Vagina (tissue), 2 donors: ENCODE results near the gene MCRS1. TPM values are rescaled to one million over a fixed set of nuclear protein-coding genes. Genes with fewer than 3 reads are reported as not detected.

Experiments used
- DNase-seq, 2 donors: peaks; one replicate each; pipeline ENCODE4 v3.0.0-alpha.2; 2017; ENCODE audit errors: extremely low spot score in 2 of 2
- H3K27ac ChIP-seq: fragments of 200-600 bp; sonication (generic); one replicate; pipeline ENCODE4 v1.5.1; 2019
- H3K27me3 ChIP-seq: fragments of 200-600 bp; sonication (generic); one replicate; pipeline ENCODE4 v1.5.1; 2019
- H3K36me3 ChIP-seq, 2 donors: fragments of 200-600 bp; sonication (generic); one replicate each; pipeline ENCODE4 v1.5.1; 2017 to 2019
- H3K4me1 ChIP-seq: fragments of 200-600 bp; sonication (generic); one replicate; pipeline ENCODE4 v1.5.1; 2019
- H3K4me3 ChIP-seq, 2 donors: fragments of 200-600 bp; sonication (generic); 1 replicate in 1 of 2; 2 replicates in 1 of 2; pipeline ENCODE4 v1.5.1; 2016 to 2019
- H3K9me3 ChIP-seq: fragments of 200-600 bp; sonication (generic); one replicate; pipeline ENCODE4 v1.5.1; 2019
- POLR2A ChIP-seq, 2 donors: fragments of 450-650 bp; IDR thresholded peaks; one replicate each; pipeline ENCODE4 v1.6.1; 2017; ENCODE audit warnings: antibody characterized with exemption in 2 of 2, mild to moderate bottlenecking in 2 of 2, moderate library complexity in 2 of 2
- POLR2AphosphoS5 ChIP-seq, 2 donors: sonication (generic); formaldehyde crosslinking; IDR thresholded peaks; one replicate each; pipeline ENCODE4 v1.9.0; 2017; ENCODE audit warnings: antibody characterized with exemption in 2 of 2, mild to moderate bottlenecking in 2 of 2, low read depth in 1 of 2; ENCODE audit not compliant: insufficient read depth in 1 of 2
- intact Hi-C: fragments of 100-400 bp; cut with DNase I; formaldehyde crosslinking; loops from one replicate; pipeline ENCODE4 v1.15.1; 2023
- total RNA-seq: library from RNA; depleted of rRNA; stranded (reverse); fragments of >200 nt; gene quantifications from one replicate; pipeline ENCODE4 v1.2.3, GENCODE V29; 2016
- TF ChIP-seq, protein P1 (sequence below), 3 experiments: fragments of 450-650 bp in 2 of 3; fragments of 200-600 bp in 1 of 3; sonication (generic) in 1 of 3; IDR thresholded peaks; one replicate each; pipeline ENCODE4 v1.5.1; 2017 to 2019; ENCODE audit warnings: antibody characterized with exemption in 3 of 3, mild to moderate bottlenecking in 2 of 3, moderate library complexity in 2 of 3

Gene MCRS1
- total RNA-seq, 1 donor from 2014 or later = 40.8 TPM

DNA sequence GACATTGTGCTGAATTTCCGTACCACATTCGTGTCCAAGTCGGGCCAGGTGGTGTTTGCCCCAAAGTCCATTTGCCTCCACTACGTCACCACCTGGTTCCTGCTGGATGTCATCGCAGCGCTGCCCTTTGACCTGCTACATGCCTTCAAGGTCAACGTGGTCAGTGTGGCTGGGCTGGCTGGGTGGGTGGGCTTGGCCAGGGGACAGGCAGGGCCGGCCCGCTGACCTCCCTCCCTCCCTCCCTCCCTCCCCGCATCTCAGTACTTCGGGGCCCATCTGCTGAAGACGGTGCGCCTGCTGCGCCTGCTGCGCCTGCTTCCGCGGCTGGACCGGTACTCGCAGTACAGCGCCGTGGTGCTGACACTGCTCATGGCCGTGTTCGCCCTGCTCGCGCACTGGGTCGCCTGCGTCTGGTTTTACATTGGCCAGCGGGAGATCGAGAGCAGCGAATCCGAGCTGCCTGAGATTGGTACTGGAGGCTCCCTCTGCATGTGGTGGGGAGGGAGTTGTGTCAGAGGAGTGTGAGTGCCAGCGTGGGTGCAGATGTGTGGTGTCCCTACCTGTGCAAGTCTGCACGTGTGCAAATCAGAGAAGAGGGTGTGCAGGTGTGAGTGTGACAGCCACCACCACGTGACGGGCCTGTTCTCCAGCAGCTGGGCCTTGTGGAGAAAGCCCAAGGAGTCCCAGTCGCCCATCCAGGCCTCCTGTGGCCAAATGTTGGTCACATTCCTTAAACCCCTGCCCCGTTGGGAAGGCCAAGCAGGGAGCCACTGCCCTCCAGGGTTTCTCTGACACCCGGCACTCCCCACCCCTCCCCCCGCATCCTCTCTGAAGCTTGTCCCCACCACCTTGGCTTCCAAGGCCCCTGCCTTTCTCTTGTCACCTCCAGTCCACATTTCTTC lies 23.8 kb downstream of the MCRS1 start:
- Histone ChIP-seq H3K4me1 (peaks cover 12% of the 10 kb centered on the region), H3K27ac (no peak overlapping the region), H3K4me3 (no peak overlapping the region), H3K27me3 (peaks cover 4% of the 10 kb centered on the region), H3K36me3 (no peaks in the 10 kb centered on the region), H3K9me3 (no peaks in the 10 kb centered on the region)
- TF ChIP-seq POLR2AphosphoS5 (IDR thresholded peaks at IDR 0.05; ENCODE audit: insufficient read depth in 1 of 2, low read depth in 1 of 2) (no peak), POLR2A (IDR thresholded peaks at IDR 0.05) (no peak)
- TF ChIP-seq, protein P1, sequence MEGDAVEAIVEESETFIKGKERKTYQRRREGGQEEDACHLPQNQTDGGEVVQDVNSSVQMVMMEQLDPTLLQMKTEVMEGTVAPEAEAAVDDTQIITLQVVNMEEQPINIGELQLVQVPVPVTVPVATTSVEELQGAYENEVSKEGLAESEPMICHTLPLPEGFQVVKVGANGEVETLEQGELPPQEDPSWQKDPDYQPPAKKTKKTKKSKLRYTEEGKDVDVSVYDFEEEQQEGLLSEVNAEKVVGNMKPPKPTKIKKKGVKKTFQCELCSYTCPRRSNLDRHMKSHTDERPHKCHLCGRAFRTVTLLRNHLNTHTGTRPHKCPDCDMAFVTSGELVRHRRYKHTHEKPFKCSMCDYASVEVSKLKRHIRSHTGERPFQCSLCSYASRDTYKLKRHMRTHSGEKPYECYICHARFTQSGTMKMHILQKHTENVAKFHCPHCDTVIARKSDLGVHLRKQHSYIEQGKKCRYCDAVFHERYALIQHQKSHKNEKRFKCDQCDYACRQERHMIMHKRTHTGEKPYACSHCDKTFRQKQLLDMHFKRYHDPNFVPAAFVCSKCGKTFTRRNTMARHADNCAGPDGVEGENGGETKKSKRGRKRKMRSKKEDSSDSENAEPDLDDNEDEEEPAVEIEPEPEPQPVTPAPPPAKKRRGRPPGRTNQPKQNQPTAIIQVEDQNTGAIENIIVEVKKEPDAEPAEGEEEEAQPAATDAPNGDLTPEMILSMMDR (IDR thresholded peaks at IDR 0.05) = no peak
- DNase-seq = no peak
- intact Hi-C loops = no loop called here

DNA sequence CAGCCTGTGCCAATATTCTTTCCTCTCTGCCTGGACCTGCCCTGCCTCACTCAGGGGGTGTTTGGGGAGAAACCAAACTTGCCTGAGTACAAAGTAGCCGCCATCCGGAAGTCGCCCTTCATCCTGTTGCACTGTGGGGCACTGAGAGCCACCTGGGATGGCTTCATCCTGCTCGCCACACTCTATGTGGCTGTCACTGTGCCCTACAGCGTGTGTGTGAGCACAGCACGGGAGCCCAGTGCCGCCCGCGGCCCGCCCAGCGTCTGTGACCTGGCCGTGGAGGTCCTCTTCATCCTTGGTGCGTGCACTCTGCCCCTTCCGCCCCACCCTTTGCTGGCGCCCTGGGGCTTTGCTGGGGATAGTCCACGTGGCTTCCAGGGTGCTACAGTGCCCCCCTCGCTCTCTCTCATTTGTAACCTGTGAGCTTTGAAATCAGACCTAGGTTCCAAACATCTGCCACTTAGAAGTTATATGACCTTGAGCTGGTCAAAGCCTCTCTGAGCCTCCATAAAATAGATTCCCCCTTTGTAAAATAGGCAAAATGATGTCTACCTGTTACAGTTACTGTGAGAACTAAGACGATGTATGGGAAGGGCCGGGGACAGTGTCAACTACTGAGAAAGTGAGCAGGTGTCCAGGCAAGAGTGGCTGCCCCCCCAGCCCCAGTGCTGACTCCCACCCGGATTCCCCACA lies 24.6 kb downstream of the MCRS1 start:
- Histone ChIP-seq H3K4me3 (no peak overlapping the region), H3K36me3 (no peaks in the 10 kb centered on the region), H3K9me3 (no peaks in the 10 kb centered on the region), H3K27ac (no peak overlapping the region), H3K4me1 (peaks cover 8% of the 10 kb centered on the region), H3K27me3 (peaks cover 4% of the 10 kb centered on the region)
- TF ChIP-seq, protein P1 (IDR thresholded peaks at IDR 0.05) = no peak
- TF ChIP-seq POLR2A (IDR thresholded peaks at IDR 0.05) = no peak
- TF ChIP-seq POLR2AphosphoS5 (IDR thresholded peaks at IDR 0.05; ENCODE audit: insufficient read depth in 1 of 2, low read depth in 1 of 2) = no peak
- DNase-seq = no peak
- intact Hi-C loops = no loop called here

DNA sequence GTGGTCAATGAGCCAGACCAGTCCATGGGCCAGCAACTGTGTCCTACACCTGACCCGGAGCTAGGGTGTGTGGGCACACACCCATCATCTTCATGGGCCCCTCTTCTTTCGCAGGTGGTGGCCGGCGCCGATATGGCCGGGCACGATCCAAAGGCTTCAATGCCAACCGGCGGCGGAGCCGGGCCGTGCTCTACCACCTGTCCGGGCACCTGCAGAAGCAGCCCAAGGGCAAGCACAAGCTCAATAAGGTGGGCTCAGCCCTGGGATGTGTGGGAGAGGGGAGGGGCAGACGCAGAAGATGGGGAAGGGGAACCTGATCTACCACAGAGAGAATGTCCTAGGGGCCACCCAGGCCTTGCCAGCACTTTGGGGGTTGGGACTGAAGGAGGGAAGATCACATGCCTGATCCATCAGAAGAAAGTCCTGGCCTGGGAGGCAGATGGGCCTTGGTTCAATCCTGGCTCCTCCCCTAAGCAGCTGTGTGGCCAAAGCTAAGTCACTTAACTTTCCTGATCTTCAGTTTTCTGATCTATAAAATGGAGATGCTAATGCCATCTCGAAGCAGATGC lies 25.3 kb downstream of the MCRS1 start:
- H3K9me3 ChIP-seq = no peaks in the 10 kb centered on the region
- H3K27ac ChIP-seq = no peak overlapping the region
- intact Hi-C loops = no loop called here
- H3K36me3 ChIP-seq = no peaks in the 10 kb centered on the region
- H3K27me3 ChIP-seq = peaks cover 4% of the 10 kb centered on the region
- no peak for DNase-seq
- H3K4me1 ChIP-seq = peaks cover 10% of the 10 kb centered on the region
- H3K4me3 ChIP-seq = no peak overlapping the region
- TF ChIP-seq POLR2A (IDR thresholded peaks at IDR 0.05) = no peak
- no peak for TF ChIP-seq POLR2AphosphoS5 (IDR thresholded peaks at IDR 0.05; ENCODE audit: insufficient read depth in 1 of 2, low read depth in 1 of 2)
- TF ChIP-seq, protein P1 (IDR thresholded peaks at IDR 0.05) = no peak

DNA sequence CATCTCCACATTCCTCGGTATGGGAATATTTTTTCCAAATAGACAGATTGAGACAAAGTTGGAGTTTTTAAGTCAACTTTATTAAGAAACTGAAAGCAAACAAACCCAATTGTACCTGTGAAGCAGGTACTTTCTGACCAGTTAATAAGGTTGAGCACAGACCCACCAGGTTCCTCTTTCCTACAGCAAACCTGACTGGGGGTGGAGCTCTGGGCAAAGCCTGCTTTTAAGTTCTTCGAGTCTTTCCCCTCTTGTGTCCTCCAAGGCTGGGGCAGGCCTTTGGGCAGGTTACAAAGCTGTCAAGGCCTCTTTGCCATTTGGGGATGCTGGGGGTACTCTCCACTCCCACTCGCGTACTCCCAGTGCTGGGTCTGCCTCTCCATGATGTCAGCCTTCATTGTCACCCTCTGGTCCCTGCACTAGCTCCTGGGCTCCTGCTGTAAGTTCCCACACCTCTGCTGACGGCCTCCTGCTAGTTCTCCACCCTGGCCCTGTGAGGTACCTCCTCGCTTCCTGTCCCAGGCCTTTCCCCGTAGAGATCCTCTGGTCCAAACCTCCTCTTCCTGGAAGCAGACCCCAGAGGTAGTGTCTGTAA lies 25.9 kb downstream of the MCRS1 start:
- no peak for TF ChIP-seq POLR2AphosphoS5 (IDR thresholded peaks at IDR 0.05; ENCODE audit: insufficient read depth in 1 of 2, low read depth in 1 of 2)
- TF ChIP-seq, protein P1 (IDR thresholded peaks at IDR 0.05) = no peak
- TF ChIP-seq POLR2A (IDR thresholded peaks at IDR 0.05) = no peak
- no peak for DNase-seq
- no peak overlapping the region for H3K4me3 ChIP-seq
- H3K36me3 ChIP-seq = no peaks in the 10 kb centered on the region
- H3K9me3 ChIP-seq = no peaks in the 10 kb centered on the region
- no peak overlapping the region for H3K27ac ChIP-seq
- intact Hi-C loops = no loop called here
- peaks cover 4% of the 10 kb centered on the region for H3K27me3 ChIP-seq
- peaks cover 15% of the 10 kb centered on the region for H3K4me1 ChIP-seq
